ENCODE measurements around the gene MCM3AP.

MCM3AP gene

DNA sequence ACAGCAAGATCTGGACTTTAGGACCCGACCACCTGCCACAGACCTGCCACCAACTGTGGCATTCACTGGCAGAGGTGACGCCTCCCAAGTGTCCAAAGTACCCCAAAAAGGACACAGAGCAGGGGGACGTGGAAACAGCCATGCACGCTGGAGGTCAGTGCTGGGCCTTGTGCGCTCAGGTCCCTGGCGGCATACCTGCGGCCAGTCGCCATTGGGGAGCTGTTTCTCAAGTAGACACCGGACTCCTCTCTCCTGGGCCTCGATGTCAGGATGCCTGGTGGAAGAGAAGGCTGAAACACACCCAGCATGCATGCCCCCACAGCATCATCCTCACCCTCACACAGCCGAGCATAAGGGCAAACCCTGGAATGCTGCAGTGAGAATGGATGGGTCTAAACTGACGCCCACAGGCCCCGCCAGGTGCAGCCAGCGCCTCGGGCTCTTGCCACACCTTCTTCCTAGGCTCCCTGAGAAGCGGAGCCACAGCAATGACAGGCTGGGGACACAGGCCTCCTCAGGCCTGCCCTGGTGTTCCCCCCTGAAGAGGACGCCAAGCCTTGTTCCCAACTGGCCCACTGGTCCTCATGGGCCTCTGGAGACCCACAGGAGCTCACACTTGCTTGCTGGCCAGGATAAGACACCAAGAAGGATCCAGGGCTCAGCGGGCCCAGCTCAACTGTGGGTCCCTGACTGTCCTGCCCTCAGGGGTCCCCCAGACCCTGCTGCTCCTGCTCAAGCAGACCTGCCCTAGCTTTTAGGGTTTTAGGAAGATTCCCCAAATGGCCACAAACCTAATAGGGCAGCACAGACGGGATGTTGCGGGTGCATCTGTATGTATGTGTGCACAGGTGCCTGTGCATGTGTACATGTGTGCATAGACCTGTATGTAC is 93.5 kb downstream of the MCM3AP start:
- no peak for FAIRE-seq
- no peak for DNase-seq (ENCODE audit: extremely low spot score, insufficient read length, low read depth)

DNA sequence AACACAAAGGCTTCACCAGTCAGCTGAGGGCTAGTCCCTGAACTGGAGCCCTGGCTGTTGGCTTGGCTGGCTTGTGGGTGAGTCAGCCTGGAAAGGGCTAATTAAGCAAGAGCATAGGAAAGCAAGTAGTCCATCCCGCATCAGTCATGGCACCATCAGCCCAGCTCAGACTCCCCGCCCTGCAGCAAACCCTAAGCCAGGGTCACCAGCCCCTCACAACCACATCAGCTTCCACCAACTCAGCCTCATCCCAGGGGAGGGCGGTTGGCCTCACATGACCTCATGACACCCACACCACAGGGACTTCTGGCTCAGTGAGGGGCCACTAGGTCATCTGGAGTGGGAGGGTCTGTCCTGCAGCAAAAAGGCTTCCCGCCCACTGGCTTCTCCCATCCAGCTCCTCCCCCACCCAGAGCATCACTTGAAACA is 94.1 kb downstream of the MCM3AP start:
- DNase-seq (ENCODE audit: extremely low spot score, insufficient read length, low read depth) (no peak), FAIRE-seq (no peak)

DNA sequence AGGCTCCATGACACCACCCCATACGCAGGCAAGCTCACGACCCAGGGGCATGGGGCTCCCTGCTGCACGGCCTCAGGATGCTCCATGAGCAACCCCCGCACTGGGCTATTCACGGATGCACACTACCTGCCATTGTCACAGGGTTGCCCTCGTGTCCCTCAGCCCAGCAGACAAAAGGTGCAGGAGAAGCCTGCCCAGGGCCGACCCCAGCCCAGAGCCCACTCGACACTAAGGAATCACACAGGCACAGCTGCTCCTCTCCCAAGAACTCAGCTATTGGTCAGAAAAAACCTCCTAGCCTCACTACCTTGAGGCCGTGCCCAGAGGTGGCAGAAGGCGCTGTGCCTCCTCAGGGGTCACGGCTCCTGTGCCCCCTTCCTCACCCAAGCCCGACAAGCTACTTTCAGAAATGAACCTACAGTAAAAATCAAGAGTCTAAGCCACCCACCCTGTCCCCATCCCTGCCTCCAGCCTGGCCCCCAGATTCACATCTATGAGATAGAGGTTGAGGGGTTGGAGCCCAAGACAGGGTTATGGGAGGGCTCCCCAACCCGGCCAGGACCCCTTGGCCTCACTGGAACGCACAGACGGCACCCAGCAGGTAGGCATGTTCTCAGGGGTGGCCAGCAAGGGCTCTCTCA is 94.8 kb downstream of the MCM3AP start:
- DNase-seq (ENCODE audit: extremely low spot score, insufficient read length, low read depth), result no peak
- FAIRE-seq, result no peak

DNA sequence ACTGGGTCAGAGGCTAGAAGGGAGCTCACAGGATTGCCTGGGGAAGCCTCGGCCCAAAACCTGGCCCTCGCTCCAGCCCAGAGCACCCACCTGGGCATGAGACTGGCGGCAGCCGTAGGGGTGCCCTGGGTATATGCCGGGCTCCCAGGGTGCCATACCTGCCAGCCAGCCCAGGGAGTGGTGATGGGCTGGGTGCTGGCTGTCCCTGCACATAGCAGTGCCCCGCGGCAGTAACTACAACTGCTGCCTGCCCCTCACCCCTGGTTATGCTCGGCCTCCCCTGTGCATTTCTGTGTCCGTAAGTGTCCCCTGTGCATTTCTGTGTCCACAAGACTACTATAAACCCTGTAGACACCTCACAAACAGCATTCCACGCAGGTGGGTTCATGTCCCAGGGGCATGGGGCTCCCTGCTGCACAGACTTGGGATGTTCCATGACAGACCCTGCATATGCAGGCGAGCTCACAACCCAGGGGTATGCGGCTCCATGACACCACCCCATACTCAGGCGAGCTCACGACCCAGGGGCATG is 95.4 kb downstream of the MCM3AP start:
- no peak for FAIRE-seq

DNA sequence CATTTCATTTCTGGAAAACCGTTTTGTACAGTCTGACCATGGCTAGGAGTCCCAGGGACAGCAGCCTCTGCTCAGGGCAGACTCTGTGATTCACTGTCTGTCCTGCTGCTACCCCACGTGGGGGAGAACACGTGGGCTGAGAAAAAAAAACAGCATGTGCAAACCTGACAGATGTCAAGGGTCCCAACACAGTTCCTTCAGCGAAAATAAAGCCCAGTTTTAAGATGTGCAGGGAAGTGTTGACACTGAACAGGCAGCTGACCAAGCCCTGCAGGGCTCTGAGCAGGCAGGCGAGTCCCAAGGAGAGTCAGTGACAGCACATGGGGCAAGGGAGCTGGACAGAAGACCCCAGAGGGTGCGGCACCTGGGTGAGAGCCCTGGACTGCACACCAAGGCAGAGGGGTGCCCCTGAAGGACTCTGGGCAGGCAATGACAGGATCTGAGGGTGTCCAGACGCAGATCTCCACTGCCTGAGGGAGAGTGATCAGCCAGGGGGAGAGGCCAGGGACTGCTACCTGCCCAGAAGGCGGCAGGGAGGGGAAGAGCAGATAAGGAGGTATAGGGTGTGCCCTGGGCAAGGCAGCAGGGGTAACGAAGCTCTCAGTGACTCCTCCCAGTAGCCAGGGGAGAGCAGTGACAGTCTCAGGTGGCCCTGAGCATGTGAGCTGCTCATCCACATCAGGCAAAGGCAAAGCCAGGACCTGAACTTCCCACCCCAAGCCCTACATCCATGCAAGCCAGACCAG is 96.0 kb downstream of the MCM3AP start:
- DNase-seq (ENCODE audit: extremely low spot score, insufficient read length, low read depth), result no peak
- no peak for FAIRE-seq

More for the DNA sequence above, 95.4 kb downstream of the MCM3AP start:
- DNase-seq (ENCODE audit: extremely low spot score, insufficient read length, low read depth), result no peak

DNA sequence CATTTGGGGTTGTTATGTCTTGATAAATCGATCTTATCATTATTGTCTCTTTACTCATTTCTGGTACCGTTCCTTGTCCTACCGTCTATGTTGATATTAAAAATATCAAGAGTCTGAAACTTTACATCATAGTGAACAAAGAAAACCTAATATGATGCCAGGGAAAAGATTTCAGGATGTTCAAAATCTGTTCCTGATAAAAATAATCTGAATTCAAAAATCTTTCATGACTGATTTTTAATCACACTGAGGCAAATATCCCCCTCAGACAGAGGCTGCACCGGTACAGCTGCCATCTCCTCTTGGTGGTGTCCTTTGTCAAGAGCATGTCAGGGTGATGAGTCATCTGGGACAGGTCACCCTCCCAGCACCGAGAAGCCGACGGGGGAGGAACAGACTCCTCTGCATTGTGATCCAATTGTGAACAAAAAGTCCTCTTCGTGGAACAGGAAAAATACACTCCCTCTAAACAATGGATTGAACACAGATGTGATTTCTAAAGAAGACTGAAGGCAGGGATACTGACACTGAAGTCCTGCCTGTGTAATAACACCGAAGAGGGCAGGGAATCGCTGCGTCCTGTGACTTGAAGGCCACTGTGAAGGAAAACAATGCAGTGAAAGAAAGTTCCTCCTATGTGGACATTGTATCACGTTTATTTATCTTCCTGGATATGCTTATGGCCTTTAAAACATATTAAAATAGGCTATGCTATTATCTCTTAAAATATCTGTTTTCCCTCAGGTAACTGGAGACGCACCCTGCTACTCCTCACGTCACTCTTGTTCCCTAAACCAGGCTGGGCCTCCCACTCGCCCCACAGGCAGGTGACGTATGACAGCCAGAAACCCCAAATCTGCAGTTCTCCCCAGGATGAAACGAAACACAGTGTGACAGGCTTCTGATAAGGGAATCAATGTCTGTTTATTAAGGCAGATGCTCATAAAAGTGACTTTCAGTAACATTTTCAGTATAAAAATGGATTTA is 96.9 kb downstream of the MCM3AP start:
- FAIRE-seq, result no peak
- DNase-seq (ENCODE audit: extremely low spot score, insufficient read length, low read depth), result no peak

DNA sequence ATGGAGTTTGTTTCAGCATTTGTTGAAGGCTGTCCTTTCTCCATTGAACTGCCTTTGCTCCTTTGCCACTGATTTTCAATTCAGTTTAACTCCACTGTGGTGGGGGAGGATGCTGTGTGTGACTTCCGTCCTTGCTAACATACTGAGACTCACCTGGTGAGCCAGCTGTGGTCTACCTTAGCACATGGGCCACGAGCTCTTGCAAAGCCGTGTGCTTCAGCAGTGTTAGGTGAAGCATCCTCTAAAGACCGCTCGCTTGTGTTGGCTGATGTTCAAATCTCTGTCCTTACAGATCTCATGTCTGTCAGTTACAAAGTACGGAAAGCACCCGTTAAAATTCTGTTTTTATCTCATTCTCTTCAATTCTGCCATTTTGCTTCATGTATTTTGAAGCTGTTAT is 97.6 kb downstream of the MCM3AP start:
- FAIRE-seq, result no peak
- no peak for DNase-seq (ENCODE audit: extremely low spot score, insufficient read length, low read depth)

DNA sequence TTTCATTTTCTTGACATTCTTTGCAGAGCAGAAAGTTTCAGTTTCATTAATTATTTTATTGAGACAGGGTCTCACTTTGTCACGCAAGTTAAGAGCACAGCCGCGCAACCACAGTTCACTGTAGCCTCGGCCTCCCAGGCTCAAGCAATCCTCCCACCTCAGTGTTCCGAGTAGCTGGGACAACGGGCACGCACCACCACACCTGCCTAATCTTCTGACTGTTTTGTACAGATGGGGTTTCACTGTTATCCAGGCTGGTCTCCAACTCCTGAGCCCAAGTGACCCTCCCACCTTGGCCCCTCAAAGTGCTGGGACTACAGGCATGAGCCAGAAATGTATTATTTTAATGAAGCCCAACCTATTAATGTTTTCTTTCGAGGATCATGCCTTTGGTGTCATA is 98.2 kb downstream of the MCM3AP start:
- no peak for DNase-seq (ENCODE audit: extremely low spot score, insufficient read length, low read depth)
- no peak for FAIRE-seq

DNA sequence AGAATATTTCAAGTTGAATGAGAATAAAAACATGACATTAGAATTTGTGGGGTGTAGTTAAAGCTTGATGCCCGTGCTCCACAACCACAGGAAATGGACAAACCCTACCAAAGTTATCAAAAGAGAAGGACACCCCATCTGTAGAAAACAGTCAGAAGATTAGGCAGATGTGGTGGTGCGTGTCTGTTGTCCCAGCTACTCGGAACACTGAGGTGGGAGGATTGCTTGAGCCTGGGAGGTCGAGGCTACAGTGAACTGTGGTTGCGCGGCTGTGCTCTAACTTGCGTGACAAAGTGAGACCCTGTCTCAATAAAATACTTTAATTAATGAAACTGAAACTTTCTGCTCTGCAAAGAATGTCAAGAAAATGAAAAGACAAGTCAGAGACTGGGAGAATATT is 99.7 kb downstream of the MCM3AP start:
- DNase-seq (ENCODE audit: extremely low spot score, insufficient read length, low read depth) (no peak), FAIRE-seq (no peak)
